Panc1 (cell line): Measurements from ENCODE around the gene DNAJA4. TPM values are rescaled to one million over a fixed set of nuclear protein-coding genes. Genes with fewer than 3 reads are reported as not detected.

Experiments
- ATAC-seq: fragments of 200-7000 bp; cut with Tn5 transposase; 2 replicates; pipeline ENCODE4 v1.9.1; 2020; ENCODE audit warnings: mild to moderate bottlenecking, moderate library complexity
- BruUV-seq: library from RNA; stranded (reverse); fragments of 400-500 nt; replicated peaks from 2 replicates; lab custom pipeline; 2021; lab: Mats Ljungman, UMichigan
- CTCF ChIA-PET: fragments of 300-600 bp; sonication (Branson Sonifier 250); formaldehyde crosslinking; loops from one replicate; lab custom pipeline; 2022; ENCODE audit warnings: antibody characterized with exemption; lab: Charles Lee
- POLR2A ChIA-PET: fragments of 300-600 bp; sonication (Branson Sonifier 250); formaldehyde crosslinking; loops from one replicate; lab custom pipeline; 2022; ENCODE audit warnings: antibody characterized with exemption; lab: Charles Lee
- DNase-seq: peaks from one replicate; pipeline ENCODE4 v3.0.0-alpha.2; 2010; ENCODE audit warnings: low read depth, low spot score
- H3K27ac ChIP-seq: 2 replicates; pipeline ENCODE4 v1.5.1; 2011; ENCODE audit warnings: mild to moderate bottlenecking, low read length, inconsistent platforms
- H3K27me3 ChIP-seq: fragments of 200-500 bp; sonication (Bioruptor generic); 2 replicates; pipeline ENCODE4 v1.6.0; 2014; ENCODE audit warnings: low read length, inconsistent platforms; ENCODE audit not compliant: control insufficient read depth, insufficient read depth
- H3K36me3 ChIP-seq: fragments of 200-500 bp; sonication (Bioruptor generic); 2 replicates; pipeline ENCODE4 v1.5.1; 2014; ENCODE audit warnings: inconsistent platforms, mild to moderate bottlenecking, low read length, moderate library complexity; ENCODE audit not compliant: control insufficient read depth, insufficient read depth
- H3K4me1 ChIP-seq: 2 replicates; pipeline ENCODE4 v1.5.1; 2011; ENCODE audit warnings: inconsistent platforms, mild to moderate bottlenecking, low read length, moderate library complexity; ENCODE audit not compliant: control insufficient read depth, insufficient read depth
- H3K4me3 ChIP-seq, 2 experiments: 2 replicates each; pipeline ENCODE4 v1.5.1; 2011 to 2012; ENCODE audit warnings: low read depth in 2 of 2, low read length in 2 of 2, mild to moderate bottlenecking in 2 of 2, inconsistent platforms in 1 of 2, moderate library complexity in 1 of 2
- H3K9me3 ChIP-seq: fragments of 200-500 bp; sonication (Bioruptor generic); 2 replicates; pipeline ENCODE4 v1.5.1; 2014; ENCODE audit warnings: low read depth, mild to moderate bottlenecking, inconsistent platforms, low read length, moderate library complexity; ENCODE audit not compliant: control insufficient read depth, insufficient read depth
- CTCF ChIP-seq: fragments of 450-650 bp; IDR thresholded peaks from 2 replicates; pipeline ENCODE4 v1.5.1; 2017; ENCODE audit warnings: mild to moderate bottlenecking
- POLR2AphosphoS5 ChIP-seq: IDR thresholded peaks from 2 replicates; pipeline ENCODE4 v1.6.1; 2012; ENCODE audit warnings: mild to moderate bottlenecking, low read depth, low read length, moderate library complexity
- SIN3A ChIP-seq: IDR thresholded peaks from 2 replicates; pipeline ENCODE4 v1.6.1; 2012; ENCODE audit warnings: low read depth, mild to moderate bottlenecking, low read length, moderate library complexity, borderline replicate concordance; ENCODE audit not compliant: insufficient read depth
- TCF7L2 ChIP-seq: IDR thresholded peaks from 2 replicates; pipeline ENCODE4 v1.6.1; 2011; ENCODE audit warnings: mild to moderate bottlenecking, low read depth, low read length, inconsistent platforms
- in situ Hi-C: cut with HindIII; loops from 2 replicates; pipeline ENCODE4 v1.10.0; 2016; ENCODE audit warnings: low sequenced_read_pairs, low pct_unique_long_range_greater_than_20kb
- intact Hi-C: fragments of 100-400 bp; cut with micrococcal nuclease; formaldehyde crosslinking; loops from one replicate; pipeline ENCODE4 v1.10.0; 2022; ENCODE audit not compliant: unreplicated experiment
- total RNA-seq: library from RNA; stranded (reverse); gene quantifications from one replicate; pipeline ENCODE4 v1.2.1, GENCODE V29; 2021; ENCODE audit not compliant: unreplicated experiment
- TF ChIP-seq, protein P1 (sequence below), 2 experiments: IDR thresholded peaks; 2 replicates each; pipeline ENCODE4 v1.6.1; 2011 to 2012; ENCODE audit warnings: low read depth in 2 of 2, control low read depth in 1 of 2, low read length in 1 of 2, mild to moderate bottlenecking in 1 of 2, moderate library complexity in 1 of 2; ENCODE audit not compliant: insufficient read depth in 1 of 2

DNAJA4 gene
- total RNA-seq, 1 experiment from 2014 or later: 11.1 TPM

DNA sequence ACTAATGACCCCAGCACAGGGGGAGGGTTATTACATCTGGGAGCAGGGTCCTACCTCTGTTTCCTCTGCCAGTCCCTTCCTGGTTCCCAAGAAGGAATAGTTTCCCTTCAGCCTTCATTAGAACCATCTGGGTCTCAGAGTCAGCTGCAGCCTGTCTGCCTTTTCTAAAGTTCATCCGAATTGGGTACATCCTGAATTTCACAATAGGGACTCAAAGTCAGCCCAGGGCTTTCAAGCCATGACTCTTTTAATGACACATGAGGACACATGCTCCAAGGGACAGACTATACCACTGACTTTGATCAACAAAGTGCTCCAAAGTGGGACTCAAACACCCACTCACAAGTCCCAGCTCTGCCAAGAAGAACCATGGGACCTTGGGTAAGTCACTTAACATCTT is 63.1 kb downstream of the DNAJA4 start:
- no peak overlapping the region for H3K4me3 ChIP-seq
- ATAC-seq: no peak
- H3K27me3 ChIP-seq: no peaks in the 10 kb centered on the region
- intact Hi-C loops (no loop called here), in situ Hi-C loops (no loop called here)
- no TSS peak for BruUV-seq
- no peaks in the 10 kb centered on the region for H3K9me3 ChIP-seq
- no peak overlapping the region for H3K27ac ChIP-seq
- no peaks in the 10 kb centered on the region for H3K36me3 ChIP-seq
- CTCF ChIA-PET: interaction anchor here (0.6 to 1.1 kb wide), 2 partner anchors 95 to 457 kb away, joined by 3 read pairs; no protein-coding TSS in a partner anchor
- TF ChIP-seq POLR2AphosphoS5: no peak
- no peak for TF ChIP-seq CTCF
- TF ChIP-seq SIN3A: no peak
- TF ChIP-seq, protein P1, sequence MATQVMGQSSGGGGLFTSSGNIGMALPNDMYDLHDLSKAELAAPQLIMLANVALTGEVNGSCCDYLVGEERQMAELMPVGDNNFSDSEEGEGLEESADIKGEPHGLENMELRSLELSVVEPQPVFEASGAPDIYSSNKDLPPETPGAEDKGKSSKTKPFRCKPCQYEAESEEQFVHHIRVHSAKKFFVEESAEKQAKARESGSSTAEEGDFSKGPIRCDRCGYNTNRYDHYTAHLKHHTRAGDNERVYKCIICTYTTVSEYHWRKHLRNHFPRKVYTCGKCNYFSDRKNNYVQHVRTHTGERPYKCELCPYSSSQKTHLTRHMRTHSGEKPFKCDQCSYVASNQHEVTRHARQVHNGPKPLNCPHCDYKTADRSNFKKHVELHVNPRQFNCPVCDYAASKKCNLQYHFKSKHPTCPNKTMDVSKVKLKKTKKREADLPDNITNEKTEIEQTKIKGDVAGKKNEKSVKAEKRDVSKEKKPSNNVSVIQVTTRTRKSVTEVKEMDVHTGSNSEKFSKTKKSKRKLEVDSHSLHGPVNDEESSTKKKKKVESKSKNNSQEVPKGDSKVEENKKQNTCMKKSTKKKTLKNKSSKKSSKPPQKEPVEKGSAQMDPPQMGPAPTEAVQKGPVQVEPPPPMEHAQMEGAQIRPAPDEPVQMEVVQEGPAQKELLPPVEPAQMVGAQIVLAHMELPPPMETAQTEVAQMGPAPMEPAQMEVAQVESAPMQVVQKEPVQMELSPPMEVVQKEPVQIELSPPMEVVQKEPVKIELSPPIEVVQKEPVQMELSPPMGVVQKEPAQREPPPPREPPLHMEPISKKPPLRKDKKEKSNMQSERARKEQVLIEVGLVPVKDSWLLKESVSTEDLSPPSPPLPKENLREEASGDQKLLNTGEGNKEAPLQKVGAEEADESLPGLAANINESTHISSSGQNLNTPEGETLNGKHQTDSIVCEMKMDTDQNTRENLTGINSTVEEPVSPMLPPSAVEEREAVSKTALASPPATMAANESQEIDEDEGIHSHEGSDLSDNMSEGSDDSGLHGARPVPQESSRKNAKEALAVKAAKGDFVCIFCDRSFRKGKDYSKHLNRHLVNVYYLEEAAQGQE (IDR thresholded peaks at IDR 0.05; ENCODE audit: insufficient read depth in 1 of 2, low read depth in 2 of 2, low read length in 1 of 2): no peak
- no peak for TF ChIP-seq TCF7L2
- no peak for DNase-seq
- H3K4me1 ChIP-seq: peaks cover 1% of the 10 kb centered on the region
- POLR2A ChIA-PET: no interaction called here

GRCh38 chr15:78329625-78330024 is 65.3 kb downstream of the DNAJA4 start:
- no TSS peak for BruUV-seq
- no peak; the same call in 1 of the 2 replicates for ATAC-seq
- no peaks in the 10 kb centered on the region for H3K9me3 ChIP-seq
- no peaks in the 10 kb centered on the region for H3K4me1 ChIP-seq
- TF ChIP-seq, protein P1 (IDR thresholded peaks at IDR 0.05; ENCODE audit: insufficient read depth in 1 of 2, low read depth in 2 of 2, low read length in 1 of 2): no peak
- no peak for TF ChIP-seq POLR2AphosphoS5
- H3K36me3 ChIP-seq: no peaks in the 10 kb centered on the region
- in situ Hi-C loops: no loop called here
- H3K4me3 ChIP-seq: no peak overlapping the region
- ChIA-PET POLR2A (interaction anchor here (0.7 kb wide), 1 partner anchor 58 kb away, joined by 3 read pairs; no protein-coding TSS in a partner anchor), CTCF (no interaction called here)
- no peaks in the 10 kb centered on the region for H3K27me3 ChIP-seq
- no peak for DNase-seq
- intact Hi-C loops: no loop called here
- no peak overlapping the region for H3K27ac ChIP-seq

Other genes starting within 250 kb of the DNAJA4 start
- 59.3 TPM for gene TBC1D2B, start 186.9 kb upstream of the DNAJA4 start, total RNA-seq
- not detected for gene SH2D7, start 172.0 kb upstream of the DNAJA4 start, total RNA-seq
- 37.3 TPM for gene CIB2, start 133.1 kb upstream of the DNAJA4 start, total RNA-seq
- gene IDH3A, start 115.2 kb upstream of the DNAJA4 start, total RNA-seq: 116 TPM
- gene ACSBG1, start 30.0 kb upstream of the DNAJA4 start, total RNA-seq: 0.31 TPM
- 66.3 TPM for gene SKIC8, start 35.0 kb downstream of the DNAJA4 start, total RNA-seq
- 6.7 TPM for gene CRABP1, start 75.8 kb downstream of the DNAJA4 start, total RNA-seq
- gene IREB2, start 173.7 kb downstream of the DNAJA4 start, total RNA-seq: 71.7 TPM
- 19.8 TPM for gene HYKK, start 243.0 kb downstream of the DNAJA4 start, total RNA-seq